Heart left ventricle (tissue), 16 donors: ENCODE results near the gene PTPRCAP. TPM values are rescaled to one million over a fixed set of nuclear protein-coding genes. Genes with fewer than 3 reads are reported as not detected.
"Not testable (repeated sequence)": the region's sequence is repeated elsewhere in the genome, so short reads cannot be mapped to it uniquely, and the experiment has no call there.

Experiments
- ATAC-seq, 4 donors: fragments of 200-7000 bp; cut with Tn5 transposase; one replicate each; pipeline ENCODE4 v1.9.1; 2020 to 2022; ENCODE audit warnings: moderate library complexity in 4 of 4, mild to moderate bottlenecking in 3 of 4, moderate number of reproducible peaks in 1 of 4
- DNase-seq, 5 donors: peaks; one replicate each; pipeline ENCODE4 v3.0.0-alpha.2; 2020
- H3K27ac ChIP-seq, 12 donors: fragments of 200-600 bp; sonication (generic) in 4 of 12; one replicate each; pipeline versions ENCODE4 v1.5.0 to v1.8.0; 2016 to 2022; ENCODE audit warnings: mild to moderate bottlenecking in 2 of 12
- H3K27me3 ChIP-seq, 9 donors: fragments of 200-600 bp; sonication (generic) in 2 of 9; one replicate each; pipeline versions ENCODE4 v1.5.1 to v1.8.0; 2016 to 2022; ENCODE audit warnings: mild to moderate bottlenecking in 3 of 9
- H3K36me3 ChIP-seq, 9 donors: fragments of 200-600 bp; sonication (generic) in 2 of 9; one replicate each; pipeline versions ENCODE4 v1.5.0 to v1.8.0; 2018 to 2022; ENCODE audit warnings: mild to moderate bottlenecking in 2 of 9
- H3K4me1 ChIP-seq, 12 donors: fragments of 200-600 bp; sonication (generic) in 4 of 12; one replicate each; pipeline versions ENCODE4 v1.5.0 to v1.8.0; 2016 to 2022; ENCODE audit warnings: mild to moderate bottlenecking in 3 of 12
- H3K4me3 ChIP-seq, 12 donors: fragments of 200-600 bp; sonication (generic) in 4 of 12; one replicate each; pipeline versions ENCODE4 v1.5.0 to v1.8.0; 2017 to 2022; ENCODE audit warnings: mild to moderate bottlenecking in 9 of 12, moderate library complexity in 4 of 12
- H3K9me3 ChIP-seq, 12 donors: fragments of 200-600 bp; sonication (generic) in 4 of 12; one replicate each; pipeline versions ENCODE4 v1.5.0 to v1.8.0; 2016 to 2022; ENCODE audit warnings: mild to moderate bottlenecking in 1 of 12
- CTCF ChIP-seq, 12 donors: fragments of 200-600 bp; sonication (generic) in 4 of 12; IDR thresholded peaks; one replicate each; pipeline versions ENCODE4 v1.5.0 to v1.8.0; 2018 to 2022; ENCODE audit warnings: antibody characterized with exemption in 12 of 12, mild to moderate bottlenecking in 5 of 12
- POLR2A ChIP-seq, 2 donors: fragments of 450-650 bp; IDR thresholded peaks; one replicate each; pipeline ENCODE4 v1.6.1; 2017; ENCODE audit warnings: antibody characterized with exemption in 2 of 2, mild to moderate bottlenecking in 2 of 2, moderate library complexity in 2 of 2
- WGBS, 4 donors: extraction: QIAGEN DNeasy Blood & Tissue Kit in 2 of 4; methylation state at CpG; one replicate each; pipeline versions ENCODE4 v1.1.5 to v1.1.7; 2013 to 2018; 5-methylcytosine and 5-hydroxymethylcytosine counted together
- intact Hi-C, 10 donors: fragments of 100-400 bp; cut with DNase I; formaldehyde crosslinking; loops; one replicate each; pipeline versions ENCODE4 v1.11.1 to v1.14.2; 2022
- polyA plus RNA-seq, 2 donors: library from polyadenylated mRNA; stranded (reverse); fragments of 200-250 nt; gene quantifications; one replicate each; pipeline ENCODE4 v1.2.3, GENCODE V29; 2013
- total RNA-seq, 9 donors: library from RNA; depleted of rRNA in 2 of 9; stranded (reverse); fragments of >200 nt in 2 of 9; fragmentation: NEBNext Ultra II Directional in 3 of 9; extraction: Animal tissue kit (Norgen Biotek cat#: 25700) in 3 of 9; gene quantifications; one replicate each; pipeline versions ENCODE4 v1.1.0 to v1.2.4, GENCODE V29; 2016 to 2023
- donor health status: ischemic (EF 13 %, LVEDD 7.1; RV severe dilation, severe dysfunction).
- donor health status: healthy with polysubstance abuse.
- donor health status: DM: no; HTN: yes; CAD: no.
- donor health status: DM: no; HTN: no; CAD: no.
- donor health status: ischemic (EF 25% LVEDD 6.9; RV normal size, moderate dysfunction).
- donor health status: ischemic (EF 25% LVEDD 5.7; RV mildly dilated, moderate dysfunction).
- donor health status: healthy.
- donor health status: DM: yes; HTN: yes; CAD: no.
- donor health status: ischemic (EF 35%, LVEDD 5.7; RV mildly dilated, moderate dysfunction).
- donor health status: nonischemic (EF 11% LVEDD 7.7; RV severe dilation, severe dysfunction).
- donor health status: DM: yes; HTN: yes; CAD: no.
- donor health status: PGD.
- donor health status: ischemic (EF 29% LVEDD 5.4; RV normal size, mild dysfunction).
- donor health status: nonischemic (EF 23%, LVEDD 6.1; RV moderate dilation, normal function).

The PTPRCAP gene
- total and polyA plus RNA-seq, 11 donors = 0.50 to 11.0 (median 1.3) TPM

GRCh38 chr11:67483831-67484665 lies 46.6 kb upstream of the PTPRCAP start:
- peaks cover 0 to 3% (median 0%) of the 10 kb centered on the region in 9 donors for H3K27me3 ChIP-seq
- peak overlapping the region in 5 of 12 donors; percentile 80 to 88 (median 85) for H3K27ac ChIP-seq
- TF ChIP-seq POLR2A (IDR thresholded peaks at IDR 0.05) = no peak
- TF ChIP-seq CTCF (IDR thresholded peaks at IDR 0.05) = no peak
- ATAC-seq (no peak), DNase-seq (peak in 1 of 5 donors; percentile 63)
- H3K4me1 ChIP-seq = peaks cover 5 to 44% (median 25%) of the 10 kb centered on the region in 12 donors
- intact Hi-C loops = loop anchor here in 2 of 10 donors (2.0 to 5.0 kb wide), 2 partner anchors 21 to 92 kb away; partner anchors contain the start of genes PITPNM1 (in 1 of the 2) and RAD9A (in 1 of the 2)
- H3K4me3 ChIP-seq = peak overlapping the region in 9 of 12 donors; percentile 53 to 72 (median 65)
- WGBS, 4 donors = 88 to 91% (median 90%) methylated on average over 16 of the region's 16 CpGs
- H3K36me3 ChIP-seq = peaks cover 0 to 21% (median 16%) of the 10 kb centered on the region in 9 donors
- H3K9me3 ChIP-seq = no peaks in the 10 kb centered on the region

- Histone ChIP-seq H3K27ac (peak within 1 kb of the TSS; percentile 21 to 91 (median 85)), H3K4me1 (peaks cover 5 to 44% (median 25%) of the 10 kb centered on the region in 12 donors), H3K27me3 (peaks cover 0 to 3% (median 0%) of the 10 kb centered on the region in 9 donors), H3K36me3 (peaks cover 0 to 18% (median 14%) of the 10 kb centered on the region in 9 donors), H3K4me3 (peak within 1 kb of the TSS; percentile 41 to 72 (median 60)), H3K9me3 (no peaks in the 10 kb centered on the region)
- 9 to 11% (median 10%) methylated on average over 53 to 60 of the region's 60 CpGs for WGBS, 4 donors
- intact Hi-C loops = loop anchor here in 2 of 10 donors (2.0 to 5.0 kb wide), 2 partner anchors 22 to 91 kb away; partner anchors contain the start of genes PITPNM1 (in 1 of the 2) and RAD9A (in 1 of the 2)
- peak in 1 of 2 donors; percentile 64 for TF ChIP-seq POLR2A (IDR thresholded peaks at IDR 0.05)
- peak in 3 of 12 donors; percentile 11 to 37 (median 34) for TF ChIP-seq CTCF (IDR thresholded peaks at IDR 0.05)
- ATAC-seq (peak; percentile 96 to 99 (median 99)), DNase-seq (peak; percentile 97 to 98 (median 98))
Measured at GRCh38 chr11:67482827-67483798, 45.6 kb upstream of the PTPRCAP start, which contains the start of gene AIP. TSS of gene AIP (plus strand) at chr11:67483026. CDS start at chr11:67483159, 133 bp downstream.

GRCh38 chr11:67482275-67482826 lies 44.9 kb upstream of the PTPRCAP start:
- peaks cover 0 to 3% (median 0%) of the 10 kb centered on the region in 9 donors for H3K27me3 ChIP-seq
- H3K9me3 ChIP-seq = no peaks in the 10 kb centered on the region
- DNase-seq = peak in 1 of 5 donors; percentile 62
- H3K36me3 ChIP-seq = peaks cover 0 to 10% (median 7%) of the 10 kb centered on the region in 9 donors
- intact Hi-C loops = loop anchor here in 2 of 10 donors (2.0 to 5.0 kb wide), 2 partner anchors 22 to 90 kb away; partner anchors contain the start of genes PITPNM1 (in 1 of the 2) and RAD9A (in 1 of the 2)
- 51 to 55% (median 54%) methylated on average over 19 of the region's 19 CpGs for WGBS, 4 donors
- H3K4me3 ChIP-seq = peak overlapping the region; percentile 41 to 72 (median 60)
- H3K4me1 ChIP-seq = peaks cover 5 to 44% (median 25%) of the 10 kb centered on the region in 12 donors
- peak overlapping the region; percentile 21 to 91 (median 85) for H3K27ac ChIP-seq
- peak in 2 of 4 donors; percentile 13 to 23 for ATAC-seq
- TF ChIP-seq POLR2A (IDR thresholded peaks at IDR 0.05) (no peak), CTCF (IDR thresholded peaks at IDR 0.05) (no peak)

- H3K4me1 ChIP-seq, ATAC-seq, DNase-seq, intact Hi-C loops, H3K36me3 ChIP-seq, H3K9me3 ChIP-seq, H3K27me3 ChIP-seq, H3K27ac ChIP-seq, H3K4me3 ChIP-seq: not testable (repeated sequence)
- 80 to 83% (median 82%) methylated on average over 14 of the region's 16 CpGs for WGBS, 4 donors
Measured at GRCh38 chr11:67477344-67478050, 40.0 kb upstream of the PTPRCAP start.

- H3K4me3 ChIP-seq, H3K4me1 ChIP-seq, H3K27ac ChIP-seq, ATAC-seq, intact Hi-C loops, H3K36me3 ChIP-seq, DNase-seq, H3K9me3 ChIP-seq, H3K27me3 ChIP-seq: not testable (repeated sequence)
- 73 to 79% (median 77%) methylated on average over 10 of the region's 10 CpGs for WGBS, 4 donors
Measured at GRCh38 chr11:67476692-67477091, 39.2 kb upstream of the PTPRCAP start.
